T-cell (primary cell): ENCODE data around the gene GSTP1. TPM values are rescaled to one million over a fixed set of nuclear protein-coding genes. Genes with fewer than 3 reads are reported as not detected.

Experiments used
- ATAC-seq, 4 experiments: fragments of 200-7000 bp in 3 of 4; fragments of 150-1000 bp in 1 of 4; cut with Tn5 transposase; replicated peaks in 1 of 4; 1 replicate in 3 of 4; 2 replicates in 1 of 4; pipeline ENCODE4 v1.10.0; 2021; ENCODE audit warnings: moderate library complexity in 3 of 4, mild to moderate bottlenecking in 2 of 4, moderate number of reproducible peaks in 1 of 4
- CTCF ChIA-PET, 2 donors: fragments of 300-600 bp; sonication (Branson Sonifier 250); formaldehyde crosslinking; loops; one replicate each; lab custom pipeline; 2022; ENCODE audit warnings: antibody characterized with exemption in 2 of 2; lab: Charles Lee
- POLR2A ChIA-PET, 2 donors: fragments of 300-600 bp; sonication (Branson Sonifier 250); formaldehyde crosslinking; loops; one replicate each; lab custom pipeline; 2022; ENCODE audit warnings: antibody characterized with exemption in 2 of 2; lab: Charles Lee
- DNase-seq, 35 experiments: peaks; one replicate each; pipeline versions ENCODE4 v3.0.0 to v3.0.0-alpha.2; 2013 to 2023
- H3K27ac ChIP-seq: one replicate; pipeline ENCODE4 v1.5.1; 2013; ENCODE audit warnings: low read length
- H3K27me3 ChIP-seq, 2 experiments: replicated peaks in 1 of 2; 1 replicate in 1 of 2; 2 replicates in 1 of 2; pipeline versions ENCODE4 v1.6.1 to v1.7.0; 2013; ENCODE audit warnings: low read length in 1 of 2, mixed read lengths in 1 of 2; ENCODE audit not compliant: control insufficient read depth in 2 of 2, insufficient read depth in 2 of 2; ENCODE audit errors: extremely low read depth in 1 of 2
- H3K36me3 ChIP-seq, 2 donors: 1 replicate in 1 of 2; 2 replicates in 1 of 2; pipeline versions ENCODE4 v1.6.1 to v1.7.0; 2013; ENCODE audit warnings: low read length in 1 of 2; ENCODE audit not compliant: control insufficient read depth in 2 of 2, insufficient read depth in 1 of 2; ENCODE audit errors: extremely low read depth in 1 of 2
- H3K4me1 ChIP-seq, 2 experiments: 1 replicate in 1 of 2; 2 replicates in 1 of 2; pipeline versions ENCODE4 v1.6.1 to v1.7.0; 2013; ENCODE audit warnings: low read length in 2 of 2, mixed read lengths in 1 of 2; ENCODE audit not compliant: insufficient read depth in 2 of 2, control insufficient read depth in 1 of 2; ENCODE audit errors: extremely low read depth in 1 of 2
- H3K4me3 ChIP-seq, 2 donors: 1 replicate in 1 of 2; 2 replicates in 1 of 2; pipeline versions ENCODE4 v1.5.1 to v1.7.0; 2013; ENCODE audit warnings: mild to moderate bottlenecking in 2 of 2, low read length in 1 of 2, moderate library complexity in 1 of 2; ENCODE audit not compliant: control insufficient read depth in 1 of 2; ENCODE audit errors: extremely low read depth in 1 of 2
- H3K9me3 ChIP-seq: 2 replicates; pipeline ENCODE4 v1.7.0; 2013
- H3K27ac Mint-ChIP-seq, 2 donors: one replicate each; pipeline ENCODE4 v1.8.0; 2020 to 2021; ENCODE audit warnings: mild to moderate bottlenecking in 2 of 2, mixed read lengths in 2 of 2
- H3K27me3 Mint-ChIP-seq, 2 donors: one replicate each; pipeline ENCODE4 v1.8.0; 2021 to 2022; ENCODE audit warnings: mixed read lengths in 2 of 2
- H3K36me3 Mint-ChIP-seq: one replicate; pipeline ENCODE4 v1.8.0; 2021; ENCODE audit warnings: mixed read lengths
- H3K4me1 Mint-ChIP-seq, 3 donors: one replicate each; pipeline ENCODE4 v1.8.0; 2020 to 2022; ENCODE audit warnings: mixed read lengths in 3 of 3, mild to moderate bottlenecking in 1 of 3
- H3K4me3 Mint-ChIP-seq, 3 donors: one replicate each; pipeline ENCODE4 v1.8.0; 2020 to 2022; ENCODE audit warnings: mild to moderate bottlenecking in 3 of 3, mixed read lengths in 3 of 3, moderate library complexity in 3 of 3
- H3K9me3 Mint-ChIP-seq, 3 donors: one replicate each; pipeline ENCODE4 v1.8.0; 2020 to 2022; ENCODE audit warnings: mixed read lengths in 3 of 3
- WGBS: methylation state at CpG from one replicate; pipeline ENCODE4 v1.1.5; 2013; ENCODE audit warnings: missing lambda C conversion rate; ENCODE audit not compliant: insufficient coverage; 5-methylcytosine and 5-hydroxymethylcytosine counted together
- total RNA-seq, 35 experiments: library from RNA in 6 of 35; stranded (reverse) in 6 of 35; fragments of 120-200 nt in 1 of 35; gene quantifications; one replicate each; pipeline versions ENCODE4 v1.2.1 to v1.2.4 and lab custom pipeline; 2013 to 2026

Gene GSTP1
- total RNA-seq, 5 donors from 2014 or later (not counting 1 experiment from before 2014, with no cell fraction given), result 68.3 to 200 (median 151) TPM

- ATAC-seq (peak; percentile 64 to 77 (median 70)), DNase-seq (peak; percentile 75 to 93 (median 85))
- ChIA-PET CTCF (interaction anchor here (0.6 to 3.0 kb wide), 6 partner anchors 14 to 243 kb away, joined by 3 to 18 read pairs (median 6); no protein-coding TSS in a partner anchor), POLR2A (interaction anchor here in 1 of 2 donors (1.2 kb wide), 1 partner anchor 30 kb away, joined by 3 read pairs; no protein-coding TSS in a partner anchor)
- Mint-ChIP-seq H3K4me1 (peaks cover 6 to 9% (median 8%) of the 10 kb centered on the region in 3 donors), H3K36me3 (no peaks in the 10 kb centered on the region), H3K27me3 (no peaks in the 10 kb centered on the region), H3K4me3 (peak within 1 kb of the TSS; percentile 82 to 90 (median 88)), H3K27ac (peak within 1 kb of the TSS; percentile 87 to 93), H3K9me3 (no peaks in the 10 kb centered on the region)
- Histone ChIP-seq H3K27me3 (peaks cover 0 to 11% of the 10 kb centered on the region in 2 experiments), H3K4me1 (peaks cover 0 to 24% of the 10 kb centered on the region in 2 experiments), H3K4me3 (peak within 1 kb of the TSS; percentile 73 to 93), H3K36me3 (no peaks in the 10 kb centered on the region), H3K9me3 (no peaks in the 10 kb centered on the region), H3K27ac (peak within 1 kb of the TSS; percentile 89)
- WGBS, result under 1% methylated on average over 86 of the region's 102 CpGs
These were observed 46.0 kb downstream of the GSTP1 start, which contains the start of gene NUDT8 for GRCh38 chr11:67629386-67630227. Gene NUDT8 (minus strand): TSS chr11:67629937. CDS start chr11:67629911, 26 bp downstream.

GRCh38 chr11:67630228-67630942, 46.8 kb downstream of the GSTP1 start:
- H3K9me3 Mint-ChIP-seq, result no peaks in the 10 kb centered on the region
- H3K27ac Mint-ChIP-seq, result peak overlapping the region; percentile 87 to 93
- DNase-seq (peak in 34 of 35 experiments; percentile 73 to 96 (median 88)), ATAC-seq (peak; percentile 69 to 79 (median 74))
- H3K27me3 Mint-ChIP-seq, result no peaks in the 10 kb centered on the region
- Histone ChIP-seq H3K4me1 (peaks cover 0 to 24% of the 10 kb centered on the region in 2 experiments), H3K4me3 (peak overlapping the region; percentile 66 to 93), H3K9me3 (no peaks in the 10 kb centered on the region), H3K36me3 (no peaks in the 10 kb centered on the region), H3K27me3 (peaks cover 0 to 16% of the 10 kb centered on the region in 2 experiments), H3K27ac (peak overlapping the region; percentile 89)
- no peaks in the 10 kb centered on the region for H3K36me3 Mint-ChIP-seq
- ChIA-PET POLR2A (interaction anchor here in 1 of 2 donors (1.2 kb wide), 1 partner anchor 29 kb away, joined by 3 read pairs; no protein-coding TSS in a partner anchor), CTCF (interaction anchor here in 1 of 2 donors (1.0 to 3.0 kb wide), 3 partner anchors 16 to 28 kb away, joined by 3 to 18 read pairs (median 17); no protein-coding TSS in a partner anchor)
- peaks cover 6 to 8% (median 7%) of the 10 kb centered on the region in 3 donors for H3K4me1 Mint-ChIP-seq
- WGBS, result under 1% methylated on average over 61 of the region's 70 CpGs
- peak overlapping the region; percentile 82 to 90 (median 88) for H3K4me3 Mint-ChIP-seq

GRCh38 chr11:67630943-67631331, 47.3 kb downstream of the GSTP1 start:
- no peaks in the 10 kb centered on the region for H3K36me3 Mint-ChIP-seq
- Histone ChIP-seq H3K36me3 (no peaks in the 10 kb centered on the region), H3K27me3 (peaks cover 0 to 16% of the 10 kb centered on the region in 2 experiments), H3K27ac (peak overlapping the region; percentile 89), H3K9me3 (no peaks in the 10 kb centered on the region), H3K4me3 (peak overlapping the region; percentile 66 to 93), H3K4me1 (peaks cover 0 to 24% of the 10 kb centered on the region in 2 experiments)
- ChIA-PET CTCF (interaction anchor here in 1 of 2 donors (1.0 to 3.0 kb wide), 2 partner anchors 24 to 28 kb away, joined by 3 to 18 read pairs; no protein-coding TSS in a partner anchor), POLR2A (no interaction called here)
- DNase-seq, result no peak
- no peaks in the 10 kb centered on the region for H3K9me3 Mint-ChIP-seq
- peaks cover 6 to 8% (median 7%) of the 10 kb centered on the region in 3 donors for H3K4me1 Mint-ChIP-seq
- peak overlapping the region; percentile 87 to 93 for H3K27ac Mint-ChIP-seq
- no peaks in the 10 kb centered on the region for H3K27me3 Mint-ChIP-seq
- ATAC-seq, result no peak
- H3K4me3 Mint-ChIP-seq, result peak overlapping the region; percentile 82 to 90 (median 88)
- 81% methylated on average over 11 of the region's 16 CpGs for WGBS

- Mint-ChIP-seq H3K4me3 (peak overlapping the region; percentile 82 to 90 (median 88)), H3K4me1 (peaks cover 6 to 8% (median 7%) of the 10 kb centered on the region in 3 donors), H3K27me3 (no peaks in the 10 kb centered on the region), H3K27ac (peak overlapping the region in 1 of 2 donors; percentile 93), H3K36me3 (no peaks in the 10 kb centered on the region), H3K9me3 (no peaks in the 10 kb centered on the region)
- ATAC-seq (no peak), DNase-seq (no peak)
- Histone ChIP-seq H3K4me1 (peaks cover 0 to 24% of the 10 kb centered on the region in 2 experiments), H3K36me3 (no peaks in the 10 kb centered on the region), H3K27me3 (peaks cover 0 to 16% of the 10 kb centered on the region in 2 experiments), H3K4me3 (no peak overlapping the region), H3K9me3 (no peaks in the 10 kb centered on the region), H3K27ac (no peak overlapping the region)
- CTCF ChIA-PET, result no interaction called here
- POLR2A ChIA-PET, result no interaction called here
- WGBS, result 87% methylated on average over 3 of the region's 7 CpGs
These were observed 47.8 kb downstream of the GSTP1 start for GRCh38 chr11:67631411-67631810.

GRCh38 chr11:67631853-67632174, 48.2 kb downstream of the GSTP1 start:
- Mint-ChIP-seq H3K27ac (peak overlapping the region in 1 of 2 donors; percentile 61), H3K4me1 (peaks cover 6 to 8% (median 7%) of the 10 kb centered on the region in 3 donors), H3K36me3 (no peaks in the 10 kb centered on the region), H3K4me3 (peak overlapping the region; percentile 50 to 62 (median 53)), H3K9me3 (no peaks in the 10 kb centered on the region), H3K27me3 (no peaks in the 10 kb centered on the region)
- 100% methylated on average over 1 of the region's 2 CpGs for WGBS
- Histone ChIP-seq H3K9me3 (no peaks in the 10 kb centered on the region), H3K27ac (no peak overlapping the region), H3K4me3 (no peak overlapping the region), H3K27me3 (peaks cover 0 to 16% of the 10 kb centered on the region in 2 experiments), H3K36me3 (no peaks in the 10 kb centered on the region), H3K4me1 (peaks cover 0 to 24% of the 10 kb centered on the region in 2 experiments)
- ATAC-seq (no peak), DNase-seq (no peak)
- ChIA-PET POLR2A (no interaction called here), CTCF (no interaction called here)
